Loucy (cell line): ENCODE measurements around the gene TBC1D2B.

Source experiments
- EZH2phosphoT487 ChIP-seq: fragments of 200-600 bp; IDR thresholded peaks from 2 replicates; pipeline ENCODE4 v1.6.1; 2018; ENCODE audit warnings: antibody characterized with exemption, mild to moderate bottlenecking, moderate library complexity, borderline replicate concordance
- TF ChIP-seq, protein P1 (sequence below): fragments of 200-600 bp; sonication (generic); conservative IDR thresholded peaks from 2 replicates; pipeline ENCODE4 v1.5.1; 2014; ENCODE audit warnings: mild to moderate bottlenecking, antibody characterized with exemption, low read length

DNA sequence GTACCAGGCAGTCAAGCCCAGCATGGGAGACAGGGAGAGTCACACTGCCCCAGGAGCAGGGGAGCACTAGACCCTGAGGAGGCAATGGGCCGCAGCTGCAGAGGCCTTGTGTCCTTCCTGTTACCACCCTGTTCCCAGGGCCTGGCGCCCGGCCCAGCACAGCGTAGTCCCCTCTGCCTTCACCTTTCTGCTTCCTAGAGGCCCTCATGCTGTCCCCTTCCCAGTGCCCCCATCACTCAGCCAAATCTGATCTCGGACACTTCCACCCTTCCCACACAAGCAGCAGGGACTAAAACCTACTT lies 6.9 kb upstream of the TBC1D2B start:
- TF ChIP-seq, protein P1, sequence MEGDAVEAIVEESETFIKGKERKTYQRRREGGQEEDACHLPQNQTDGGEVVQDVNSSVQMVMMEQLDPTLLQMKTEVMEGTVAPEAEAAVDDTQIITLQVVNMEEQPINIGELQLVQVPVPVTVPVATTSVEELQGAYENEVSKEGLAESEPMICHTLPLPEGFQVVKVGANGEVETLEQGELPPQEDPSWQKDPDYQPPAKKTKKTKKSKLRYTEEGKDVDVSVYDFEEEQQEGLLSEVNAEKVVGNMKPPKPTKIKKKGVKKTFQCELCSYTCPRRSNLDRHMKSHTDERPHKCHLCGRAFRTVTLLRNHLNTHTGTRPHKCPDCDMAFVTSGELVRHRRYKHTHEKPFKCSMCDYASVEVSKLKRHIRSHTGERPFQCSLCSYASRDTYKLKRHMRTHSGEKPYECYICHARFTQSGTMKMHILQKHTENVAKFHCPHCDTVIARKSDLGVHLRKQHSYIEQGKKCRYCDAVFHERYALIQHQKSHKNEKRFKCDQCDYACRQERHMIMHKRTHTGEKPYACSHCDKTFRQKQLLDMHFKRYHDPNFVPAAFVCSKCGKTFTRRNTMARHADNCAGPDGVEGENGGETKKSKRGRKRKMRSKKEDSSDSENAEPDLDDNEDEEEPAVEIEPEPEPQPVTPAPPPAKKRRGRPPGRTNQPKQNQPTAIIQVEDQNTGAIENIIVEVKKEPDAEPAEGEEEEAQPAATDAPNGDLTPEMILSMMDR = no peak
- no peak for TF ChIP-seq EZH2phosphoT487
